Neural progenitor cell (in vitro differentiated cells): ENCODE results near the gene MBL2.

ENCODE experiments used
- CTCF ChIP-seq: fragments of 200-600 bp; sonication (generic); IDR thresholded peaks from 2 replicates; pipeline ENCODE4 v1.5.1; 2017; ENCODE audit warnings: antibody characterized with exemption, mild to moderate bottlenecking
- EZH2 ChIP-seq: fragments of 200-600 bp; sonication (generic); IDR thresholded peaks from 2 replicates; pipeline ENCODE4 v1.6.1; 2017; ENCODE audit warnings: antibody characterized with exemption, mild to moderate bottlenecking, moderate library complexity
- EZH2phosphoT487 ChIP-seq: fragments of 200-600 bp; sonication (generic); IDR thresholded peaks from 2 replicates; pipeline ENCODE4 v1.6.1; 2017; ENCODE audit warnings: antibody characterized with exemption

- TF ChIP-seq EZH2 (no peak), EZH2phosphoT487 (no peak), CTCF (no peak)
Measured at GRCh38 chr10:52782554-52782953, 10.0 kb upstream of the MBL2 start.
